ENCODE results near the gene PHYHD1. TPM values are rescaled to one million over a fixed set of nuclear protein-coding genes. Genes with fewer than 3 reads are reported as not detected.

Gene PHYHD1
- total RNA-seq, 1 experiment from 2014 or later: 18.0 TPM

GRCh38 chr9:128887914-128888350, 32.9 kb upstream of the PHYHD1 start:
- peaks cover 4% of the 10 kb centered on the region for H3K23me2 ChIP-seq (ENCODE audit: insufficient read length, low read depth, low read length, poor library complexity, severe bottlenecking)
- H3K4ac ChIP-seq (ENCODE audit: low read depth, low read length): no peak overlapping the region
- peak overlapping the region in 1 of 2 experiments; percentile 68; a peak in 4 of 5 replicates for H3K4me3 Mint-ChIP-seq
- H3K9me3 Mint-ChIP-seq: no peaks in the 10 kb centered on the region
- H3K79me2 ChIP-seq (ENCODE audit: insufficient read depth, low read length): peaks cover 37% of the 10 kb centered on the region; the same call in 1 of the 2 replicates
- H3T11ph ChIP-seq (ENCODE audit: low read length): no peak overlapping the region
- peaks cover 12% of the 10 kb centered on the region; the same call in 1 of the 2 replicates for H3K4me1 ChIP-seq (ENCODE audit: insufficient read depth, low read length)
- H3K9ac ChIP-seq (ENCODE audit: extremely low read depth, insufficient read length, low read length): no peak overlapping the region
- H4K91ac ChIP-seq (ENCODE audit: insufficient read length, low read depth, low read length): no peak overlapping the region
- no peaks in the 10 kb centered on the region for H3K27me3 ChIP-seq (ENCODE audit: insufficient read depth, low read length)
- no peaks in the 10 kb centered on the region for H3K9me3 ChIP-seq (ENCODE audit: control insufficient read depth, low read depth, low read length)
- H3K18ac ChIP-seq (ENCODE audit: insufficient read length, low read depth, low read length): no peak overlapping the region
- no CpG with 5 or more reads among the region's 9 CpGs for WGBS (ENCODE audit: extremely low coverage, insufficient read length, low lambda C conversion rate)
- no peak for TF ChIP-seq CTCF (conservative IDR thresholded peaks at IDR 0.05)
- peaks cover 4% of the 10 kb centered on the region for H3K79me1 ChIP-seq (ENCODE audit: insufficient read depth, low read depth, low read length, poor library complexity, severe bottlenecking)
- peak overlapping the region; percentile 77 for H3K27ac ChIP-seq (ENCODE audit: insufficient read length, low read depth, low read length)
- H3K23ac ChIP-seq (ENCODE audit: insufficient read length, low read depth, low read length): no peak overlapping the region
- H3K27ac Mint-ChIP-seq: peak overlapping the region; percentile 53 to 94 (median 92)
- no peak overlapping the region for H2AFZ ChIP-seq (ENCODE audit: low read length)
- H3K56ac ChIP-seq (ENCODE audit: insufficient read length, low read depth, low read length): no peak overlapping the region
- no peak overlapping the region for H2BK120ac ChIP-seq (ENCODE audit: low read depth, low read length, poor library complexity, severe bottlenecking)
- no peak overlapping the region for H4K8ac ChIP-seq (replicated peaks; ENCODE audit: insufficient read length, low read depth, low read length)
- no peaks in the 10 kb centered on the region for H4K20me1 ChIP-seq (ENCODE audit: control insufficient read depth, insufficient read depth, insufficient read length)
- H3K4me1 Mint-ChIP-seq: peaks cover 35 to 37% of the 10 kb centered on the region in 2 experiments
- H2BK5ac ChIP-seq (ENCODE audit: insufficient read length, low read length): no peak overlapping the region
- peak; percentile 78 for DNase-seq
- peaks cover 2% of the 10 kb centered on the region; the same call in 1 of the 2 replicates for H3K27me3 Mint-ChIP-seq (ENCODE audit: low read depth)
- no peak overlapping the region for H2BK20ac ChIP-seq (ENCODE audit: low read depth, low read length, poor library complexity, severe bottlenecking)
- no peak overlapping the region for H4K5ac ChIP-seq (ENCODE audit: insufficient read length, low read depth, low read length)
- H3K4me2 ChIP-seq (ENCODE audit: insufficient read depth, insufficient read length, low read length): peak overlapping the region; percentile 15
- no peak overlapping the region for H2BK12ac ChIP-seq (ENCODE audit: insufficient read length, low read depth, low read length)
- no peak overlapping the region for H3K14ac ChIP-seq (ENCODE audit: insufficient read depth, low read length)
- no peak overlapping the region for H2BK15ac ChIP-seq (ENCODE audit: low read depth, low read length)
- no peak overlapping the region for H2AK5ac ChIP-seq (ENCODE audit: insufficient read length, low read length)
- peaks cover 35 to 65% (median 38%) of the 10 kb centered on the region in 3 experiments for H3K36me3 Mint-ChIP-seq (ENCODE audit: insufficient read depth in 1 of 3, low read depth in 3 of 3)
